ENCODE data around the gene TM6SF1. TPM values are rescaled to one million over a fixed set of nuclear protein-coding genes. Genes with fewer than 3 reads are reported as not detected.
"Not testable (repeated sequence)": the region's sequence is repeated elsewhere in the genome, so short reads cannot be mapped to it uniquely, and the experiment has no call there.

The TM6SF1 gene
- polyA plus RNA-seq, 1 experiment = 15.1 TPM

GRCh38 chr15:83163032-83163431 lies 55.6 kb downstream of the TM6SF1 start:
- POLR2A ChIA-PET = no interaction called here
- CTCF ChIA-PET = interaction anchor here (0.5 kb wide), 1 partner anchor 275 kb away, joined by 6 read pairs; no protein-coding TSS in a partner anchor
- Histone ChIP-seq H3K27ac (ENCODE audit: low read depth, low read length) (no peak overlapping the region), H3K4me3 (ENCODE audit: low read depth, low read length) (no peak overlapping the region), H3K27me3 (ENCODE audit: control insufficient read depth, insufficient read depth, low read length) (no peaks in the 10 kb centered on the region), H3K9me3 (ENCODE audit: control insufficient read depth, insufficient read depth, low read length) (peaks cover 6% of the 10 kb centered on the region)
- DNase-seq (ENCODE audit: low read depth, low spot score) = no peak
- no peak for TF ChIP-seq CTCF (IDR thresholded peaks at IDR 0.05; ENCODE audit: low read depth, low read length)

GRCh38 chr15:83164111-83164770 lies 56.8 kb downstream of the TM6SF1 start:
- no peak overlapping the region for H3K4me3 ChIP-seq (ENCODE audit: low read depth, low read length)
- peak; percentile 24 for DNase-seq (ENCODE audit: low read depth, low spot score)
- ChIA-PET CTCF (interaction anchor here (1.1 kb wide), 1 partner anchor 52 kb away, joined by 3 read pairs; no protein-coding TSS in a partner anchor), POLR2A (interaction anchor here (1.0 kb wide), 1 partner anchor 153 kb away, joined by 3 read pairs; the partner anchor contains the start of gene C15orf40)
- no peak for TF ChIP-seq CTCF (IDR thresholded peaks at IDR 0.05; ENCODE audit: low read depth, low read length)
- H3K27ac ChIP-seq (ENCODE audit: low read depth, low read length) = no peak overlapping the region
- peaks cover 6% of the 10 kb centered on the region for H3K9me3 ChIP-seq (ENCODE audit: control insufficient read depth, insufficient read depth, low read length)
- H3K27me3 ChIP-seq (ENCODE audit: control insufficient read depth, insufficient read depth, low read length) = no peaks in the 10 kb centered on the region

- CTCF ChIA-PET = interaction anchor here (1.1 kb wide), 1 partner anchor 52 kb away, joined by 3 read pairs; no protein-coding TSS in a partner anchor
- Histone ChIP-seq H3K27ac (ENCODE audit: low read depth, low read length) (peak overlapping the region; percentile 25), H3K9me3 (ENCODE audit: control insufficient read depth, insufficient read depth, low read length) (peaks cover 6% of the 10 kb centered on the region), H3K4me3 (ENCODE audit: low read depth, low read length) (no peak overlapping the region), H3K27me3 (ENCODE audit: control insufficient read depth, insufficient read depth, low read length) (no peaks in the 10 kb centered on the region)
- POLR2A ChIA-PET = interaction anchor here (1.0 kb wide), 1 partner anchor 154 kb away, joined by 3 read pairs; the partner anchor contains the start of gene C15orf40
- DNase-seq (ENCODE audit: low read depth, low spot score) = peak; percentile 1
- no peak for TF ChIP-seq CTCF (IDR thresholded peaks at IDR 0.05; ENCODE audit: low read depth, low read length)
Measured at GRCh38 chr15:83164771-83165404, 57.4 kb downstream of the TM6SF1 start.

GRCh38 chr15:83166218-83166617 lies 58.8 kb downstream of the TM6SF1 start:
- peaks cover 6% of the 10 kb centered on the region for H3K9me3 ChIP-seq (ENCODE audit: control insufficient read depth, insufficient read depth, low read length)
- H3K27ac ChIP-seq (ENCODE audit: low read depth, low read length) = no peak overlapping the region
- no peaks in the 10 kb centered on the region for H3K27me3 ChIP-seq (ENCODE audit: control insufficient read depth, insufficient read depth, low read length)
- DNase-seq (ENCODE audit: low read depth, low spot score) = no peak
- ChIA-PET POLR2A (no interaction called here), CTCF (no interaction called here)
- TF ChIP-seq CTCF (IDR thresholded peaks at IDR 0.05; ENCODE audit: low read depth, low read length) = no peak
- H3K4me3 ChIP-seq (ENCODE audit: low read depth, low read length) = no peak overlapping the region

GRCh38 chr15:83166830-83167229 lies 59.4 kb downstream of the TM6SF1 start:
- no peak overlapping the region for H3K27ac ChIP-seq (ENCODE audit: low read depth, low read length)
- no peak overlapping the region for H3K4me3 ChIP-seq (ENCODE audit: low read depth, low read length)
- POLR2A ChIA-PET = no interaction called here
- H3K9me3 ChIP-seq (ENCODE audit: control insufficient read depth, insufficient read depth, low read length) = peaks cover 6% of the 10 kb centered on the region
- TF ChIP-seq CTCF (IDR thresholded peaks at IDR 0.05; ENCODE audit: low read depth, low read length) = no peak
- CTCF ChIA-PET = no interaction called here
- no peak for DNase-seq (ENCODE audit: low read depth, low spot score)
- H3K27me3 ChIP-seq (ENCODE audit: control insufficient read depth, insufficient read depth, low read length) = no peaks in the 10 kb centered on the region

- DNase-seq (ENCODE audit: low read depth, low spot score); H3K27me3 ChIP-seq (ENCODE audit: control insufficient read depth, insufficient read depth, low read length); H3K9me3 ChIP-seq (ENCODE audit: control insufficient read depth, insufficient read depth, low read length); POLR2A ChIA-PET; H3K4me3 ChIP-seq (ENCODE audit: low read depth, low read length); CTCF ChIA-PET; H3K27ac ChIP-seq (ENCODE audit: low read depth, low read length): not testable (repeated sequence)
Measured at GRCh38 chr15:83169576-83169975, 62.1 kb downstream of the TM6SF1 start.
